Endothelial cell (in vitro differentiated cells): ENCODE results near the gene EEPD1. TPM values are rescaled to one million over a fixed set of nuclear protein-coding genes. Genes with fewer than 3 reads are reported as not detected.

ENCODE experiments used
- DNase-seq: peaks from one replicate; pipeline ENCODE4 v3.0.0; 2021; ENCODE audit warnings: low spot score
- H3K27ac Mint-ChIP-seq: one replicate; pipeline ENCODE4 v1.8.0; 2021; ENCODE audit warnings: mixed read lengths, inconsistent platforms; ENCODE audit not compliant: unreplicated experiment
- H3K27me3 Mint-ChIP-seq: one replicate; pipeline ENCODE4 v1.8.0; 2021; ENCODE audit warnings: mild to moderate bottlenecking, moderate library complexity, mixed read lengths, inconsistent platforms; ENCODE audit not compliant: unreplicated experiment
- H3K36me3 Mint-ChIP-seq: one replicate; pipeline ENCODE4 v1.8.0; 2021; ENCODE audit warnings: mild to moderate bottlenecking, low read depth, mixed read lengths, inconsistent platforms; ENCODE audit not compliant: unreplicated experiment
- H3K4me1 Mint-ChIP-seq: one replicate; pipeline ENCODE4 v1.8.0; 2021; ENCODE audit warnings: mild to moderate bottlenecking, mixed read lengths, inconsistent platforms; ENCODE audit not compliant: unreplicated experiment
- H3K4me3 Mint-ChIP-seq: one replicate; pipeline ENCODE4 v1.8.0; 2021; ENCODE audit warnings: mild to moderate bottlenecking, mixed read lengths, inconsistent platforms; ENCODE audit not compliant: unreplicated experiment
- H3K9me3 Mint-ChIP-seq: one replicate; pipeline ENCODE4 v1.8.0; 2021; ENCODE audit warnings: mixed read lengths, inconsistent platforms; ENCODE audit not compliant: unreplicated experiment
- total RNA-seq: library from RNA; stranded (reverse); fragmentation: NEBNext Ultra II Directional; extraction: Animal tissue kit (Norgen Biotek cat#: 25700); gene quantifications from one replicate; pipeline ENCODE4 v1.2.1, GENCODE V29; 2021; ENCODE audit not compliant: unreplicated experiment
- TF ChIP-seq, protein P1 (sequence below): fragments of 200-600 bp; sonication (generic); IDR thresholded peaks from one replicate; pipeline ENCODE4 v1.5.0; 2021; ENCODE audit warnings: antibody characterized with exemption; ENCODE audit not compliant: unreplicated experiment

The EEPD1 gene
- total RNA-seq, 1 donor from 2014 or later, result 12.6 TPM

DNA sequence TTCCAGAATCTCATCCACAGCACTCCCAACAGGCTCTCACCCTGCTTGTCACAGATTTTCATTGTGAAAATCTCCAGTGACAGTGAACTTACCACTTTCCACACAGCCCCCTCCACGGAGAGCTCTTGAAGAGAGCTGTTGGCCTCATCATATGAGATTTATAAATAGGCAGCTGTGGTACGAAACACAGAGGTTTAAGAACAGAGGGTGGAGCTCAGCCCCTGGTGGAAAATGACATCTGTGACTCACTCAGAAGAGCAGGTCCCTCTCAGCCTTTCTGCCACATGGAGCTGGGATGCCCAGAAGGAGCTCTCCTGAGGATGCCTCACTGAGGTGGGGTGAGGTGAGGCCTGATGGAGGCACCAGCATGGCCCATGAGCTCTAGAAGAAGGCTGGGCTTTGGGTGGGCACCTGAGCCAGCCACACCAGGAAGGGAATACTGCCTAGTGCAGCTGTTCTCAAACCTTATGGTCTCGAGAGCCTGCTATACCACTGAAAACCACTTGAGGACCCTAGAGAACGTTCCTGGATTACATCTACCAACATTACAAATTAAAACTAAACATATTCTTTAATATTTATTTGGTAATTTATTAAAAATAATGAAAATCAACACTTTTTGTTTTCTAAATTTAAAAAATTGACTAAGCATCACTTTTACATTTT is 25.8 kb upstream of the EEPD1 start:
- Mint-ChIP-seq H3K27me3 (peaks cover 5% of the 10 kb centered on the region), H3K27ac (no peak overlapping the region), H3K4me3 (no peak overlapping the region), H3K4me1 (peaks cover 14% of the 10 kb centered on the region), H3K36me3 (peaks cover 5% of the 10 kb centered on the region), H3K9me3 (no peaks in the 10 kb centered on the region)
- TF ChIP-seq, protein P1, sequence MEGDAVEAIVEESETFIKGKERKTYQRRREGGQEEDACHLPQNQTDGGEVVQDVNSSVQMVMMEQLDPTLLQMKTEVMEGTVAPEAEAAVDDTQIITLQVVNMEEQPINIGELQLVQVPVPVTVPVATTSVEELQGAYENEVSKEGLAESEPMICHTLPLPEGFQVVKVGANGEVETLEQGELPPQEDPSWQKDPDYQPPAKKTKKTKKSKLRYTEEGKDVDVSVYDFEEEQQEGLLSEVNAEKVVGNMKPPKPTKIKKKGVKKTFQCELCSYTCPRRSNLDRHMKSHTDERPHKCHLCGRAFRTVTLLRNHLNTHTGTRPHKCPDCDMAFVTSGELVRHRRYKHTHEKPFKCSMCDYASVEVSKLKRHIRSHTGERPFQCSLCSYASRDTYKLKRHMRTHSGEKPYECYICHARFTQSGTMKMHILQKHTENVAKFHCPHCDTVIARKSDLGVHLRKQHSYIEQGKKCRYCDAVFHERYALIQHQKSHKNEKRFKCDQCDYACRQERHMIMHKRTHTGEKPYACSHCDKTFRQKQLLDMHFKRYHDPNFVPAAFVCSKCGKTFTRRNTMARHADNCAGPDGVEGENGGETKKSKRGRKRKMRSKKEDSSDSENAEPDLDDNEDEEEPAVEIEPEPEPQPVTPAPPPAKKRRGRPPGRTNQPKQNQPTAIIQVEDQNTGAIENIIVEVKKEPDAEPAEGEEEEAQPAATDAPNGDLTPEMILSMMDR, result no peak
- no peak for DNase-seq

- Mint-ChIP-seq H3K9me3 (no peaks in the 10 kb centered on the region), H3K27me3 (peaks cover 5% of the 10 kb centered on the region), H3K27ac (no peak overlapping the region), H3K4me1 (peaks cover 14% of the 10 kb centered on the region), H3K36me3 (peaks cover 5% of the 10 kb centered on the region), H3K4me3 (no peak overlapping the region)
- TF ChIP-seq, protein P1, result peak; percentile 97
- no peak for DNase-seq
These were observed 24.5 kb upstream of the EEPD1 start for GRCh38 chr7:36128448-36129047.

DNA sequence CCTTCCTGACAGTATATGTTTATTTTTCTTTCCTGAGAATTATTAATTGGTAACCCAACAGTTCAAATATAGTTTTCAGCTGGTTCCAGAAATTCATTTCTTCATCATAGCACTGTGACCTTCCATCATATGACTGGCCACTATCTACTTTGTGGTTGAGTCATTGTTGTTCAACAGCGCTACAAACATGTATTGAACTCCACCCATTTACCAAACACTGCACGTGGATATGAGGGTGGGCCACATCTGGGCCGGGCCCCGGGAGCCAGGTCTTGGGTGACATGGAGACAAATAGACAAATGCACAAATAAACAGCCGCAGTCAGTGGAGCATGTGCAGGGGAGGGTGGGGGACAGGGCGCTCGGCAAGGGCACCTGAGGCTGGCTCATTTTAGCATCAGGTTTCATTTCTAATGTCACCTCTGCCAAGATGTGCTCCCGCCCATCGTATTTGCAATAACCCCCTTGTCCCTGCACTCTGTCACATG is 24.0 kb upstream of the EEPD1 start:
- Mint-ChIP-seq H3K4me3 (no peak overlapping the region), H3K9me3 (no peaks in the 10 kb centered on the region), H3K27ac (no peak overlapping the region), H3K36me3 (peaks cover 5% of the 10 kb centered on the region), H3K27me3 (peaks cover 5% of the 10 kb centered on the region), H3K4me1 (peaks cover 14% of the 10 kb centered on the region)
- TF ChIP-seq, protein P1, result no peak
- DNase-seq, result no peak

GRCh38 chr7:36130236-36130945 is 22.7 kb upstream of the EEPD1 start:
- H3K9me3 Mint-ChIP-seq, result no peaks in the 10 kb centered on the region

More at GRCh38 chr7:36130236-36130945, 22.7 kb upstream of the EEPD1 start:
- TF ChIP-seq, protein P1, result no peak
- Mint-ChIP-seq H3K4me3 (no peak overlapping the region), H3K36me3 (peaks cover 5% of the 10 kb centered on the region), H3K27ac (peak overlapping the region; percentile 68), H3K27me3 (peaks cover 2% of the 10 kb centered on the region), H3K4me1 (peaks cover 11% of the 10 kb centered on the region)
- no peak for DNase-seq
